SW480 (cell line): Measurements from ENCODE around the gene SPATA3.
A peak's percentile ranks its signal among the peaks of the same experiment; 100 is the strongest.

Source experiments
- DNase-seq: peaks from one replicate; pipeline ENCODE4 v3.0.0-alpha.2; 2016; ENCODE audit warnings: low spot score

The SPATA3 gene

GRCh38 chr2:231030725-231031124, 34.8 kb downstream of the SPATA3 start:
- DNase-seq = no peak

GRCh38 chr2:231032575-231033140, 36.7 kb downstream of the SPATA3 start:
- no peak for DNase-seq

GRCh38 chr2:231033147-231034132, 37.5 kb downstream of the SPATA3 start:
- no peak for DNase-seq

- DNase-seq = no peak
Observed at GRCh38 chr2:231034291-231034882, 38.5 kb downstream of the SPATA3 start.

- no peak for DNase-seq
Observed at GRCh38 chr2:231036131-231036530, 40.2 kb downstream of the SPATA3 start.

GRCh38 chr2:231036578-231037106, 40.7 kb downstream of the SPATA3 start:
- no peak for DNase-seq

GRCh38 chr2:231037202-231037730, 41.3 kb downstream of the SPATA3 start, which contains the start of gene C2orf72:
C2orf72 (plus strand) TSS chr2:231037523; CDS start chr2:231037566, 43 bp downstream.
- peak; percentile 22 for DNase-seq

GRCh38 chr2:231037731-231038482, 42.0 kb downstream of the SPATA3 start:
- peak; percentile 16 for DNase-seq

GRCh38 chr2:231038483-231039293, 42.8 kb downstream of the SPATA3 start:
- no peak for DNase-seq

GRCh38 chr2:231039294-231039664, 43.4 kb downstream of the SPATA3 start:
- DNase-seq = no peak

- no peak for DNase-seq
Observed at GRCh38 chr2:231039821-231040364, 44.0 kb downstream of the SPATA3 start.

- no peak for DNase-seq
Observed at GRCh38 chr2:231041061-231041689, 45.3 kb downstream of the SPATA3 start.

- DNase-seq = no peak
Observed at GRCh38 chr2:231043796-231044195, 47.9 kb downstream of the SPATA3 start.

GRCh38 chr2:231046916-231047273, 51.0 kb downstream of the SPATA3 start:
- no peak for DNase-seq

- DNase-seq = no peak
Observed at GRCh38 chr2:231047274-231047922, 51.5 kb downstream of the SPATA3 start.

GRCh38 chr2:231047923-231048915, 52.3 kb downstream of the SPATA3 start:
- DNase-seq = no peak

GRCh38 chr2:231049286-231050017, 53.5 kb downstream of the SPATA3 start:
- DNase-seq = no peak
